Parathyroid adenoma (tissue), 2 donors: ENCODE data around the gene LCORL.
A peak's percentile ranks its signal among the peaks of the same experiment; 100 is the strongest.

Experiments used
- H2AFZ ChIP-seq: fragments of 300-600 bp; sonication (generic); one replicate; pipeline ENCODE4 v1.7.0; 2017; ENCODE audit warnings: antibody characterized with exemption, mild to moderate bottlenecking
- H3K27ac ChIP-seq: fragments of 300-600 bp; sonication (generic); one replicate; pipeline ENCODE4 v1.7.0; 2017
- H3K27me3 ChIP-seq: fragments of 300-600 bp; sonication (generic); one replicate; pipeline ENCODE4 v1.7.0; 2017; ENCODE audit warnings: low read length; ENCODE audit not compliant: control insufficient read depth, insufficient read depth
- H3K36me3 ChIP-seq: fragments of 300-600 bp; sonication (generic); one replicate; pipeline ENCODE4 v1.7.0; 2017; ENCODE audit warnings: low read length; ENCODE audit not compliant: control insufficient read depth, insufficient read depth
- H3K4me1 ChIP-seq: fragments of 300-600 bp; sonication (generic); one replicate; pipeline ENCODE4 v1.7.0; 2017; ENCODE audit warnings: control low read depth
- H3K4me2 ChIP-seq: fragments of 300-600 bp; sonication (generic); one replicate; pipeline ENCODE4 v1.7.0; 2017; ENCODE audit warnings: low read length
- H3K4me3 ChIP-seq: fragments of 300-600 bp; sonication (generic); one replicate; pipeline ENCODE4 v1.7.0; 2017; ENCODE audit warnings: low read depth, low read length
- H3K79me2 ChIP-seq: fragments of 300-600 bp; sonication (generic); one replicate; pipeline ENCODE4 v1.7.0; 2017; ENCODE audit warnings: control low read depth
- H3K9ac ChIP-seq: fragments of 300-600 bp; sonication (generic); one replicate; pipeline ENCODE4 v1.7.0; 2017; ENCODE audit warnings: mild to moderate bottlenecking
- H3K9me3 ChIP-seq: fragments of 300-600 bp; sonication (generic); one replicate; pipeline ENCODE4 v1.7.0; 2017; ENCODE audit warnings: low read length; ENCODE audit not compliant: control insufficient read depth
- CTCF ChIP-seq: fragments of 300-600 bp; sonication (generic); IDR thresholded peaks from one replicate; pipeline ENCODE4 v1.7.0; 2017; ENCODE audit warnings: antibody characterized with exemption, mild to moderate bottlenecking
- donor health status: primary hyperparathyroidism.

LCORL gene

GRCh38 chr4:18034099-18034498 is 12.5 kb upstream of the LCORL start:
- no peak for TF ChIP-seq CTCF
- no peaks in the 10 kb centered on the region for H3K27me3 ChIP-seq
- no peaks in the 10 kb centered on the region for H3K79me2 ChIP-seq
- no peak overlapping the region for H2AFZ ChIP-seq
- H3K4me1 ChIP-seq: no peaks in the 10 kb centered on the region
- H3K9ac ChIP-seq: no peak overlapping the region
- no peak overlapping the region for H3K4me3 ChIP-seq
- no peak overlapping the region for H3K27ac ChIP-seq
- no peak overlapping the region for H3K4me2 ChIP-seq
- no peaks in the 10 kb centered on the region for H3K36me3 ChIP-seq
- no peaks in the 10 kb centered on the region for H3K9me3 ChIP-seq

GRCh38 chr4:18033111-18034085 is 11.8 kb upstream of the LCORL start:
- Histone ChIP-seq H3K4me1 (no peaks in the 10 kb centered on the region), H2AFZ (no peak overlapping the region), H3K4me2 (no peak overlapping the region), H3K36me3 (no peaks in the 10 kb centered on the region), H3K4me3 (no peak overlapping the region), H3K9me3 (no peaks in the 10 kb centered on the region), H3K79me2 (no peaks in the 10 kb centered on the region), H3K27me3 (no peaks in the 10 kb centered on the region), H3K9ac (no peak overlapping the region), H3K27ac (no peak overlapping the region)
- TF ChIP-seq CTCF: no peak

- no peak overlapping the region for H3K4me3 ChIP-seq
- no peak for TF ChIP-seq CTCF
Measured at GRCh38 chr4:18025288-18025687, 3.7 kb upstream of the LCORL start.

GRCh38 chr4:18022572-18023050 is 1.1 kb upstream of the LCORL start:
- no peak for TF ChIP-seq CTCF
- H3K79me2 ChIP-seq: peaks cover 4% of the 10 kb centered on the region
- peak overlapping the region; percentile 93 for H2AFZ ChIP-seq
- no peaks in the 10 kb centered on the region for H3K4me1 ChIP-seq
- H3K27ac ChIP-seq: peak overlapping the region; percentile 79
- no peaks in the 10 kb centered on the region for H3K27me3 ChIP-seq
- H3K36me3 ChIP-seq: no peaks in the 10 kb centered on the region
- no peaks in the 10 kb centered on the region for H3K9me3 ChIP-seq
- peak overlapping the region; percentile 76 for H3K4me3 ChIP-seq
- peak overlapping the region; percentile 72 for H3K4me2 ChIP-seq
- H3K9ac ChIP-seq: no peak overlapping the region

More at GRCh38 chr4:18025288-18025687, 3.7 kb upstream of the LCORL start:
- no peaks in the 10 kb centered on the region for H3K27me3 ChIP-seq
- peaks cover 3% of the 10 kb centered on the region for H3K79me2 ChIP-seq
- no peak overlapping the region for H2AFZ ChIP-seq
- H3K4me2 ChIP-seq: no peak overlapping the region
- H3K27ac ChIP-seq: no peak overlapping the region
- H3K9ac ChIP-seq: no peak overlapping the region
- H3K9me3 ChIP-seq: no peaks in the 10 kb centered on the region
- H3K36me3 ChIP-seq: no peaks in the 10 kb centered on the region
- no peaks in the 10 kb centered on the region for H3K4me1 ChIP-seq

GRCh38 chr4:18021470-18021719 is 160 bp downstream of the LCORL start:
- Histone ChIP-seq H3K4me1 (no peaks in the 10 kb centered on the region), H3K79me2 (peaks cover 4% of the 10 kb centered on the region), H3K4me2 (peak overlapping the region; percentile 72), H3K27ac (peak overlapping the region; percentile 79), H3K27me3 (no peaks in the 10 kb centered on the region), H3K9me3 (no peaks in the 10 kb centered on the region), H3K9ac (peak overlapping the region; percentile 46), H3K4me3 (peak overlapping the region; percentile 76), H2AFZ (peak overlapping the region; percentile 93), H3K36me3 (no peaks in the 10 kb centered on the region)
- no peak for TF ChIP-seq CTCF
